ENCODE measurements around the gene SMG9.

The SMG9 gene
- total RNA-seq = 28.0 to 41.1 (median 40.1) reads per million in 3 experiments

GRCh38 chr19:43754503-43755255 lies at the start of gene SMG9:
Gene SMG9, minus strand, starts transcription at chr19:43754962. Its CDS starts 4,221 bp downstream, at chr19:43750741.
- DNase-seq = peak; percentile 99

GRCh38 chr19:43804432-43804831 lies 49.7 kb upstream of the SMG9 start:
- DNase-seq = no peak

- no peak for DNase-seq
Measured at GRCh38 chr19:43802216-43802951, 47.6 kb upstream of the SMG9 start, which contains the start of gene LYPD5. Gene LYPD5, minus strand, starts transcription at chr19:43802447. Its CDS starts 67 bp downstream, at chr19:43802380.

- DNase-seq = no peak
Measured at GRCh38 chr19:43799502-43800142, 44.9 kb upstream of the SMG9 start.

- DNase-seq = peak; percentile 32
Measured at GRCh38 chr19:43798546-43799409, 44.0 kb upstream of the SMG9 start.

GRCh38 chr19:43798026-43798545 lies 43.3 kb upstream of the SMG9 start:
- no peak for DNase-seq

GRCh38 chr19:43797556-43797955 lies 42.8 kb upstream of the SMG9 start:
- no peak for DNase-seq

GRCh38 chr19:43797118-43797517 lies 42.4 kb upstream of the SMG9 start:
- no peak for DNase-seq

GRCh38 chr19:43790587-43790986 lies 35.8 kb upstream of the SMG9 start:
- DNase-seq = no peak

GRCh38 chr19:43789029-43789428 lies 34.3 kb upstream of the SMG9 start:
- no peak for DNase-seq

- no peak for DNase-seq
Measured at GRCh38 chr19:43786665-43787064, 31.9 kb upstream of the SMG9 start.

- DNase-seq = peak; percentile 64
Measured at GRCh38 chr19:43784981-43785808, 30.4 kb upstream of the SMG9 start.

- peak; percentile 60 for DNase-seq
Measured at GRCh38 chr19:43784241-43784980, 29.6 kb upstream of the SMG9 start.

- DNase-seq = no peak
Measured at GRCh38 chr19:43783636-43784035, 28.9 kb upstream of the SMG9 start.

- peak; percentile 22 for DNase-seq
Measured at GRCh38 chr19:43782689-43783231, 28.0 kb upstream of the SMG9 start.

- DNase-seq = no peak
Measured at GRCh38 chr19:43782311-43782660, 27.5 kb upstream of the SMG9 start.

- no peak for DNase-seq
Measured at GRCh38 chr19:43781630-43782310, 27.0 kb upstream of the SMG9 start.

GRCh38 chr19:43780706-43781525 lies 26.2 kb upstream of the SMG9 start, which contains the start of gene KCNN4:
Gene KCNN4, minus strand, starts transcription at chr19:43780973. Its CDS starts 112 bp downstream, at chr19:43780861.
- DNase-seq = peak; percentile 36

- no peak for DNase-seq
Measured at GRCh38 chr19:43779820-43780219, 25.1 kb upstream of the SMG9 start.

Data from central memory CD4-positive, alpha-beta T cell (primary cell).